ENCODE measurements around the gene ARHGEF16.

The ARHGEF16 gene

GRCh38 chr1:3456964-3457909 lies 2.8 kb downstream of the ARHGEF16 start:
- DNase-seq (ENCODE audit: low read depth): no peak

- no peak for DNase-seq (ENCODE audit: low read depth)
Measured at GRCh38 chr1:3457910-3458883, 3.7 kb downstream of the ARHGEF16 start.

- no peak for DNase-seq (ENCODE audit: low read depth)
Measured at GRCh38 chr1:3459051-3459908, 4.8 kb downstream of the ARHGEF16 start.

- DNase-seq (ENCODE audit: low read depth): no peak
Measured at GRCh38 chr1:3459940-3460671, 5.6 kb downstream of the ARHGEF16 start.

GRCh38 chr1:3460672-3461131 lies 6.2 kb downstream of the ARHGEF16 start:
- no peak for DNase-seq (ENCODE audit: low read depth)

GRCh38 chr1:3461238-3461933 lies 6.9 kb downstream of the ARHGEF16 start:
- no peak for DNase-seq (ENCODE audit: low read depth)

GRCh38 chr1:3461934-3462275 lies 7.4 kb downstream of the ARHGEF16 start:
- no peak for DNase-seq (ENCODE audit: low read depth)

GRCh38 chr1:3462356-3463012 lies 8.0 kb downstream of the ARHGEF16 start:
- no peak for DNase-seq (ENCODE audit: low read depth)

- no peak for DNase-seq (ENCODE audit: low read depth)
Measured at GRCh38 chr1:3463013-3463385, 8.5 kb downstream of the ARHGEF16 start.

- DNase-seq (ENCODE audit: low read depth): no peak
Measured at GRCh38 chr1:3463408-3463863, 9.0 kb downstream of the ARHGEF16 start.

GRCh38 chr1:3463891-3464648 lies 9.6 kb downstream of the ARHGEF16 start:
- no peak for DNase-seq (ENCODE audit: low read depth)

- DNase-seq (ENCODE audit: low read depth): no peak
Measured at GRCh38 chr1:3464649-3465025, 10.2 kb downstream of the ARHGEF16 start.

GRCh38 chr1:3465091-3465934 lies 10.8 kb downstream of the ARHGEF16 start:
- no peak for DNase-seq (ENCODE audit: low read depth)

GRCh38 chr1:3465935-3466321 lies 11.5 kb downstream of the ARHGEF16 start:
- no peak for DNase-seq (ENCODE audit: low read depth)

- DNase-seq (ENCODE audit: low read depth): no peak
Measured at GRCh38 chr1:3466366-3467075, 12.1 kb downstream of the ARHGEF16 start.

GRCh38 chr1:3467096-3468036 lies 12.9 kb downstream of the ARHGEF16 start:
- DNase-seq (ENCODE audit: low read depth): no peak
